Stomach (tissue), 9 donors: ENCODE data around the gene RANBP10. TPM values are rescaled to one million over a fixed set of nuclear protein-coding genes. Genes with fewer than 3 reads are reported as not detected.
A peak's percentile ranks its signal among the peaks of the same experiment; 100 is the strongest.
"Not testable (repeated sequence)": the region's sequence is repeated elsewhere in the genome, so short reads cannot be mapped to it uniquely, and the experiment has no call there.

Source experiments
- DNase-seq, 2 donors: peaks; one replicate each; pipeline versions ENCODE4 v3.0.0 to v3.0.0-alpha.2; 2013 to 2019
- H3K27ac ChIP-seq, 5 donors: fragments of 200-600 bp in 4 of 5; sonication (generic) in 4 of 5; one replicate each; pipeline ENCODE4 v1.5.1; 2013 to 2019; ENCODE audit warnings: mild to moderate bottlenecking in 1 of 5, moderate library complexity in 1 of 5
- H3K27me3 ChIP-seq, 3 donors: fragments of 200-600 bp; sonication (generic); one replicate each; pipeline ENCODE4 v1.5.1; 2017 to 2019; ENCODE audit warnings: mixed run types in 1 of 3
- H3K36me3 ChIP-seq, 4 donors: fragments of 200-600 bp; sonication (generic); 1 replicate in 3 of 4; 2 replicates in 1 of 4; pipeline ENCODE4 v1.5.1; 2016 to 2019
- H3K4me1 ChIP-seq, 4 donors: fragments of 200-600 bp; sonication (generic); one replicate each; pipeline ENCODE4 v1.5.1; 2016 to 2019
- H3K4me3 ChIP-seq, 4 donors: fragments of 200-600 bp; sonication (generic) in 3 of 4; one replicate each; pipeline ENCODE4 v1.5.1; 2016 to 2019; ENCODE audit warnings: mild to moderate bottlenecking in 1 of 4
- H3K9me3 ChIP-seq, 4 donors: fragments of 200-600 bp; sonication (generic); one replicate each; pipeline ENCODE4 v1.5.1; 2016 to 2019
- EP300 ChIP-seq: sonication (generic); formaldehyde crosslinking; IDR thresholded peaks from one replicate; pipeline ENCODE4 v1.6.1; 2017; ENCODE audit warnings: antibody characterized with exemption
- POLR2A ChIP-seq, 4 donors: fragments of 450-650 bp; IDR thresholded peaks; one replicate each; pipeline ENCODE4 v1.6.1; 2016; ENCODE audit warnings: antibody characterized with exemption in 4 of 4, control low read depth in 2 of 4, mild to moderate bottlenecking in 1 of 4, moderate library complexity in 1 of 4
- POLR2AphosphoS5 ChIP-seq, 3 donors: sonication (generic); formaldehyde crosslinking; IDR thresholded peaks; one replicate each; pipeline ENCODE4 v1.6.1; 2016; ENCODE audit warnings: antibody characterized with exemption in 3 of 3
- WGBS, 5 donors: extraction: QIAGEN DNeasy Blood & Tissue Kit in 3 of 5; methylation state at CpG; one replicate each; pipeline versions ENCODE4 v1.1.5 to v1.1.7; 2013 to 2018; 5-methylcytosine and 5-hydroxymethylcytosine counted together
- intact Hi-C: fragments of 100-400 bp; cut with DNase I; formaldehyde crosslinking; loops from one replicate; pipeline ENCODE4 v1.15.1; 2023; ENCODE audit warnings: low total_unique reads
- polyA plus RNA-seq, 3 donors: library from polyadenylated mRNA; stranded (reverse); fragments of 200-250 nt; gene quantifications; one replicate each; pipeline ENCODE4 v1.2.3, GENCODE V29; 2013
- total RNA-seq, 5 donors: library from RNA; depleted of rRNA; stranded (reverse); fragments of >200 nt; gene quantifications; one replicate each; pipeline versions ENCODE4 v1.1.0 to v1.2.3, GENCODE V29; 2014 to 2016
- TF ChIP-seq, protein P1 (sequence below), 7 experiments: fragments of 450-650 bp in 4 of 7; fragments of 200-600 bp in 3 of 7; sonication (generic) in 3 of 7; IDR thresholded peaks; one replicate each; pipeline ENCODE4 v1.5.1; 2016 to 2019; ENCODE audit warnings: antibody characterized with exemption in 7 of 7, control low read depth in 2 of 7, mild to moderate bottlenecking in 1 of 7
- donor health status: healthy with polysubstance abuse.
- donor health status: Bipolar disorder and iron deficiency.
- donor health status: healthy.

The RANBP10 gene
- total and polyA plus RNA-seq, 8 donors = 2.9 to 37.3 (median 8.0) TPM

DNA sequence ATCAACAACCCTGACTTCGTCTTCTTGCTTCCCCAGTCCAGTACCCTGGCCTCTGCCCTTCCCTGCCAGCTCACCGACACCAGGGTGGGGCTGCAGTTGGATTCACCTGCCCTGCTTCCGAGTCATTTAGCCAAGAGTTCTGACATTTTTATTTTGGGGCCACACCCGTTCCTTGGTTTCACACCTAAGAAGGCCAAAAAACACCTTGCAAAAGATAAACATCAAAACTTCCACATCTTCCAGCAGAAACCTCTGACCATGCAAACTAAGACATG is 45.5 kb downstream of the RANBP10 start:
- H3K27ac ChIP-seq = no peak overlapping the region
- peaks cover 0 to 13% (median 5%) of the 10 kb centered on the region in 4 donors for H3K4me1 ChIP-seq
- TF ChIP-seq POLR2AphosphoS5 (IDR thresholded peaks at IDR 0.05) (no peak), EP300 (no peak), POLR2A (IDR thresholded peaks at IDR 0.05) (no peak)
- TF ChIP-seq, protein P1, sequence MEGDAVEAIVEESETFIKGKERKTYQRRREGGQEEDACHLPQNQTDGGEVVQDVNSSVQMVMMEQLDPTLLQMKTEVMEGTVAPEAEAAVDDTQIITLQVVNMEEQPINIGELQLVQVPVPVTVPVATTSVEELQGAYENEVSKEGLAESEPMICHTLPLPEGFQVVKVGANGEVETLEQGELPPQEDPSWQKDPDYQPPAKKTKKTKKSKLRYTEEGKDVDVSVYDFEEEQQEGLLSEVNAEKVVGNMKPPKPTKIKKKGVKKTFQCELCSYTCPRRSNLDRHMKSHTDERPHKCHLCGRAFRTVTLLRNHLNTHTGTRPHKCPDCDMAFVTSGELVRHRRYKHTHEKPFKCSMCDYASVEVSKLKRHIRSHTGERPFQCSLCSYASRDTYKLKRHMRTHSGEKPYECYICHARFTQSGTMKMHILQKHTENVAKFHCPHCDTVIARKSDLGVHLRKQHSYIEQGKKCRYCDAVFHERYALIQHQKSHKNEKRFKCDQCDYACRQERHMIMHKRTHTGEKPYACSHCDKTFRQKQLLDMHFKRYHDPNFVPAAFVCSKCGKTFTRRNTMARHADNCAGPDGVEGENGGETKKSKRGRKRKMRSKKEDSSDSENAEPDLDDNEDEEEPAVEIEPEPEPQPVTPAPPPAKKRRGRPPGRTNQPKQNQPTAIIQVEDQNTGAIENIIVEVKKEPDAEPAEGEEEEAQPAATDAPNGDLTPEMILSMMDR (IDR thresholded peaks at IDR 0.05) = no peak
- H3K9me3 ChIP-seq = no peaks in the 10 kb centered on the region
- H3K36me3 ChIP-seq = peaks cover 11 to 43% (median 41%) of the 10 kb centered on the region in 4 donors
- no peak overlapping the region for H3K4me3 ChIP-seq
- WGBS, 5 donors = 67 to 88% (median 78%) methylated on average over 4 of the region's 4 CpGs
- DNase-seq = no peak
- intact Hi-C loops = no loop called here
- no peaks in the 10 kb centered on the region for H3K27me3 ChIP-seq

DNA sequence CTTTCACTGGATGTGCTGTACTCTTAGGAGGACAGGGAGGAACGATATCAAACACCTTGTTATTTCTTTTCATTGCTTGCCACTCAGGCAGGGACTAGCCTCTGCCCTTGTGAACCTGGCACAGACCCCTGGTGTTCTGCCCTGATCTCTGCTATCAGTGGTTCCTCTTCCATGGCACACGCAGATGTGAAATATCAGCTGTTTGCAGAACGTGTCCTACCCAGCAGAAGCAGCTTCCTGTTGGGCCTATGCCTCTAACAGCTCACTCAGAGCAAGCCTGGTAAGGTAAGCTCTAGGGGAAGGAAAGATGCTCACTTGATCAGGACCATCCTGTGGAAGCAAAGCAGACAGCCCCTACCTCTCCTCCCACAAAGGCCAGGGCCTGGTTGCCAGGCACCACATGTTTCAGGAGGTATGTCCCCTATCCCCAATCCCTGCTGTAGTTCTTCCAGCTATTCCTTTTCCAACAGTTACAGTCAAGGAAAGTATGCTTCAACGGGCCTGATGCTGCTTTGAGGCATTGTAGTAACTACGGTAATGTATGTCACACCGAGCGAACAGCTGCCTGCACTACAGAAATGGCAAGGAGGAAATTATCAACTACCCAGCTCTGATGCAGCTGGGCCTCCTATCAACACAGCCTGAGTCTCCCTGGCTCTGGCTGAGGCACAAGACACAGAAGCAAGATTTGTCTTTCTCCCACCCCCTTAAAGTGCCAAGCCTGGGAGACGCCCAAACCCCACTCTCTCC is 46.0 kb downstream of the RANBP10 start:
- no peak for TF ChIP-seq POLR2AphosphoS5 (IDR thresholded peaks at IDR 0.05)
- no peaks in the 10 kb centered on the region for H3K9me3 ChIP-seq
- H3K27ac ChIP-seq = no peak overlapping the region
- DNase-seq = peak in 1 of 2 donors; percentile 20
- no peak overlapping the region for H3K4me3 ChIP-seq
- WGBS, 5 donors = 59 to 77% (median 67%) methylated on average over 8 of the region's 8 CpGs
- peaks cover 0 to 13% (median 5%) of the 10 kb centered on the region in 4 donors for H3K4me1 ChIP-seq
- no peaks in the 10 kb centered on the region for H3K27me3 ChIP-seq
- intact Hi-C loops = no loop called here
- H3K36me3 ChIP-seq = peaks cover 8 to 43% (median 36%) of the 10 kb centered on the region in 4 donors

DNA sequence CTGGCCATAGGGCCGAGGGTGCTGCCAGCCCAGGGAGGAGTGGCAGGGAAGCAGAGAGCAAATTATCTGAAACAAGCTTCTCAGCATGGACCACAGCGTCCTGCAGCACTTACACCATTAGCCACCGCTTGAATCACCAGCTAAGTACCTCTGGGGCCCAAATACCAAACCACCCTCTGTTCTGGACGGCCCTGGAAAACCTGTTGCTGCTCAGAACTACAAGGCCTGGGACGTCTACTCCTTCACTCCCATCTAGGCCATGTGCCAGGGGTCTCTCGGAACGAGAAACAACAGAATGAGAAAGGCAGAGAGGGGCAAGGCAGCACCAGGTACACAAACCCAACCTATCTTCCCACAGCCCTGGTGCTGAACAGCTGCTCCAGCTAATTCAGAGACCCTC is 47.4 kb downstream of the RANBP10 start:
- 77 to 93% (median 92%) methylated on average over 7 of the region's 7 CpGs for WGBS, 5 donors
- no peak for TF ChIP-seq POLR2AphosphoS5 (IDR thresholded peaks at IDR 0.05)
- TF ChIP-seq, protein P1 (IDR thresholded peaks at IDR 0.05) = no peak
- no peak for TF ChIP-seq EP300
- no peak for TF ChIP-seq POLR2A (IDR thresholded peaks at IDR 0.05)
- no peaks in the 10 kb centered on the region for H3K27me3 ChIP-seq
- H3K27ac ChIP-seq = no peak overlapping the region
- no peak overlapping the region for H3K4me3 ChIP-seq
- no peaks in the 10 kb centered on the region for H3K9me3 ChIP-seq
- H3K36me3 ChIP-seq = peaks cover 8 to 50% (median 42%) of the 10 kb centered on the region in 4 donors
- peaks cover 0 to 13% (median 5%) of the 10 kb centered on the region in 4 donors for H3K4me1 ChIP-seq
- DNase-seq = no peak
- intact Hi-C loops = no loop called here

DNA sequence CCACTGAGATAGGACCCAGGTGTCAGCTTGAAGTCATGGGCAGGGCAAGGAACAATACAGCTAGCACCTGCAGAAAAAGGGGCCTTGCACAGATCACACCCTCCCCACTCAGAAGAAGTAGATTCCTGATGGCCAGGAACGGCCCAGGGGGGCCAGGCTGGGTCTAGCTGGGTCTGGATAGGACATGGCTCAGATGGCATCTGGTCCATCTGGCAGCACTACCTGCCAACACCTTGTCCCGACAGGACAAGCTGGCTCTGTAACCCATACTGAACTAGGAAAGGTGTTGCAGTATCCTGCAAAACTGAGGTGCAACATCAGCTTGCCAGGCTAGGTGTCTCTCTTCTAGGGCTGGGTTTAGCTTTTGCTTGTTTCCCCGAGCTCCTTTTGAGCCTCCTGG is 48.4 kb downstream of the RANBP10 start:
- H3K4me1 ChIP-seq = peaks cover 0 to 13% (median 5%) of the 10 kb centered on the region in 4 donors
- WGBS, 5 donors = 87 to 96% (median 88%) methylated on average over 3 of the region's 3 CpGs
- no peaks in the 10 kb centered on the region for H3K9me3 ChIP-seq
- no peak for TF ChIP-seq POLR2AphosphoS5 (IDR thresholded peaks at IDR 0.05)
- TF ChIP-seq POLR2A (IDR thresholded peaks at IDR 0.05) = no peak
- no peak for TF ChIP-seq EP300
- TF ChIP-seq, protein P1 (IDR thresholded peaks at IDR 0.05) = no peak
- H3K27me3 ChIP-seq = no peaks in the 10 kb centered on the region
- H3K27ac ChIP-seq = no peak overlapping the region
- H3K4me3 ChIP-seq = no peak overlapping the region
- intact Hi-C loops = no loop called here
- H3K36me3 ChIP-seq = peaks cover 8 to 47% (median 37%) of the 10 kb centered on the region in 4 donors
- DNase-seq = no peak

DNA sequence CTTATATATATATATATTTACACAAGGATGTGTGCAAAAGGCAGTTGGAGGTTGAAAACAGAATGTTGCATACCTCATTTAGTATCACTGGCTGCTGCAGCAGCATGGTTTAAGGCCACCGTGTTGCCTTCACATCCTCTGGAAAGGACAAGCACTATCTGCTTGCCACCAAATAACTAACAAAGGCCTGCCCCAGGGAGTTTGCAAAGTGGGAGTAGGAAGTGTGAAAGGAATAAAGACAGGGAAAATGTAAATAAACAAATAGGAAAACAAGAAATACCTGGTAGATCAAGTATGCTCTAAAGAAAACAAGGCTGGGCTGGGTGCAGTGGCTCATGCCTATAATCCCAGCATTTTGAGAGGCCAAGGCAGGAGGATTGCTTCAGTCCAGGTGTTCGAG is 53.7 kb downstream of the RANBP10 start:
- 66 to 79% (median 75%) methylated on average over 2 of the region's 2 CpGs for WGBS, 5 donors
- H3K27me3 ChIP-seq = no peaks in the 10 kb centered on the region
- no peak for DNase-seq

DNA sequence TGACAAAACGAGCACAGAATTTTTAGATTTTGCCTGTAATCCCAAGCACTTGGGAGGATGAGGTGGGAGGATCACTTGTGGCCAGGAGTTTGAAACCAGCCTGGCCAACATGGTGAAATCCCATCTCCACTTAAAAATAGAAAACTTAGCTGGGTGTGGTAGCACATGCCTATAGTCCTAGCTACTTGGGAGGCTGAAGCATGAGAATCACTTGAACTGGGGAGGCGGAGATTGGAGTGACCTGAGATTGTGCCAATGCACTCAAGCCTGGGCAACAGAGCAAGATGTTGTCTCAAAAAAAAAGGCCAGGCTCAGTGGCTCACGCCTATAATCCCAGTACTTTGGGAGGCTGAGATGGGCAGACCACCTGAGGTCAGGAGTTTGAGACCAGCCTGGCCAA is 55.0 kb downstream of the RANBP10 start:
- WGBS, 5 donors = 94 to 98% (median 97%) methylated on average over 3 of the region's 3 CpGs
- peaks cover 0 to 26% (median 19%) of the 10 kb centered on the region in 4 donors for H3K36me3 ChIP-seq
- H3K27me3 ChIP-seq, intact Hi-C loops, H3K27ac ChIP-seq, H3K4me3 ChIP-seq, H3K9me3 ChIP-seq, DNase-seq, H3K4me1 ChIP-seq: not testable (repeated sequence)

More for the DNA sequence above, 53.7 kb downstream of the RANBP10 start:
- intact Hi-C loops = no loop called here
- H3K4me1 ChIP-seq = peaks cover 0 to 4% (median 0%) of the 10 kb centered on the region in 4 donors
- TF ChIP-seq, protein P1 (IDR thresholded peaks at IDR 0.05) = no peak
- TF ChIP-seq POLR2AphosphoS5 (IDR thresholded peaks at IDR 0.05) (no peak), EP300 (no peak), POLR2A (IDR thresholded peaks at IDR 0.05) (no peak)
- H3K27ac ChIP-seq = no peak overlapping the region
- H3K36me3 ChIP-seq = peaks cover 0 to 31% (median 23%) of the 10 kb centered on the region in 4 donors
- H3K9me3 ChIP-seq = no peaks in the 10 kb centered on the region
- H3K4me3 ChIP-seq = no peak overlapping the region
